Stimulated activated CD4-positive, alpha-beta T cell treated with anti-CD3 and anti-CD28 coated beads, Interleukin-1b, Interleukin-23, amount 100 ng/mL, for 4 hours (primary cell): Measurements from ENCODE around the gene HSD11B1.

Source experiments
- DNase-seq, 2 donors: peaks; one replicate each; pipeline ENCODE4 v3.0.0-alpha.2; 2020; ENCODE audit warnings: low read depth in 2 of 2

The HSD11B1 gene

GRCh38 chr1:209755926-209756614, 51.4 kb downstream of the HSD11B1 start, which contains the start of gene TRAF3IP3:
TSS of gene TRAF3IP3 (plus strand) at chr1:209756053. CDS start at chr1:209760040, 3,987 bp downstream.
- peak in 1 of 2 donors; percentile 63 for DNase-seq

GRCh38 chr1:209756615-209757445, 52.2 kb downstream of the HSD11B1 start:
- DNase-seq: no peak

- DNase-seq: no peak
These were observed 53.8 kb downstream of the HSD11B1 start for GRCh38 chr1:209758400-209758799.

GRCh38 chr1:209759829-209760359, 55.2 kb downstream of the HSD11B1 start:
- DNase-seq: no peak

GRCh38 chr1:209761011-209761635, 56.5 kb downstream of the HSD11B1 start:
- no peak for DNase-seq

- DNase-seq: no peak
These were observed 61.4 kb downstream of the HSD11B1 start for GRCh38 chr1:209766051-209766450.

GRCh38 chr1:209767096-209767495, 62.5 kb downstream of the HSD11B1 start:
- no peak for DNase-seq

GRCh38 chr1:209767706-209768105, 63.1 kb downstream of the HSD11B1 start:
- DNase-seq: no peak

GRCh38 chr1:209768354-209768774, 63.7 kb downstream of the HSD11B1 start:
- peak; percentile 57 to 66 for DNase-seq

- DNase-seq: peak; percentile 52
These were observed 64.7 kb downstream of the HSD11B1 start for GRCh38 chr1:209769171-209769904.

- DNase-seq: no peak
These were observed 65.3 kb downstream of the HSD11B1 start for GRCh38 chr1:209769971-209770370.

- no peak for DNase-seq
These were observed 66.2 kb downstream of the HSD11B1 start for GRCh38 chr1:209770636-209771415.

- no peak for DNase-seq
These were observed 67.5 kb downstream of the HSD11B1 start for GRCh38 chr1:209772126-209772525.

- no peak for DNase-seq
These were observed 69.9 kb downstream of the HSD11B1 start for GRCh38 chr1:209774592-209774991.

GRCh38 chr1:209775678-209776077, 71.0 kb downstream of the HSD11B1 start:
- DNase-seq: no peak

GRCh38 chr1:209777587-209777986, 72.9 kb downstream of the HSD11B1 start:
- DNase-seq: no peak

- no peak for DNase-seq
These were observed 73.5 kb downstream of the HSD11B1 start for GRCh38 chr1:209778102-209778501.

- no peak for DNase-seq
These were observed 75.6 kb downstream of the HSD11B1 start for GRCh38 chr1:209780268-209780667.

- DNase-seq: no peak
These were observed 78.7 kb downstream of the HSD11B1 start for GRCh38 chr1:209783386-209783785.
